Activated B cell treated with CpG ODN at 0.5 μM for 24 hours (primary cell): ENCODE measurements around the gene CRISP3. TPM values are rescaled to one million over a fixed set of nuclear protein-coding genes. Genes with fewer than 3 reads are reported as not detected.
"Not testable (repeated sequence)": the region's sequence is repeated elsewhere in the genome, so short reads cannot be mapped to it uniquely, and the experiment has no call there.

Source experiments
- ATAC-seq: fragments of 200-7000 bp; cut with Tn5 transposase; one replicate; pipeline ENCODE4 v1.10.0; 2021; ENCODE audit warnings: low read depth, mild to moderate bottlenecking, moderate library complexity
- CTCF ChIA-PET: fragments of 350-600 bp; sonication (Branson Sonifier 250); formaldehyde crosslinking; loops from one replicate; lab custom pipeline; 2021; ENCODE audit warnings: antibody characterized with exemption; lab: Charles Lee
- POLR2A ChIA-PET: fragments of 350-600 bp; sonication (Branson Sonifier 250); formaldehyde crosslinking; loops from one replicate; lab custom pipeline; 2021; ENCODE audit warnings: antibody characterized with exemption; lab: Charles Lee
- DNase-seq: peaks from one replicate; pipeline ENCODE4 v3.0.0; 2022
- H3K27ac Mint-ChIP-seq: one replicate; pipeline ENCODE4 v1.8.0; 2020; ENCODE audit warnings: mixed read lengths
- H3K27me3 Mint-ChIP-seq: one replicate; pipeline ENCODE4 v1.8.0; 2021; ENCODE audit warnings: mixed read lengths
- H3K36me3 Mint-ChIP-seq: one replicate; pipeline ENCODE4 v1.8.0; 2021; ENCODE audit warnings: low read depth, mixed read lengths
- H3K4me1 Mint-ChIP-seq: one replicate; pipeline ENCODE4 v1.8.0; 2021; ENCODE audit warnings: mixed read lengths
- H3K4me3 Mint-ChIP-seq: one replicate; pipeline ENCODE4 v1.8.0; 2020; ENCODE audit warnings: mild to moderate bottlenecking, mixed read lengths
- H3K9me3 Mint-ChIP-seq: one replicate; pipeline ENCODE4 v1.8.0; 2020; ENCODE audit warnings: mixed read lengths
- intact Hi-C: fragments of 100-400 bp; cut with micrococcal nuclease; formaldehyde crosslinking; loops from one replicate; pipeline ENCODE4 v1.15.1; 2024
- total RNA-seq: library from RNA; stranded (reverse); gene quantifications from 2 replicates; pipeline ENCODE4 v1.2.3, GENCODE V29; 2022
- TF ChIP-seq, protein P1 (sequence below): fragments of 200-600 bp; IDR thresholded peaks from one replicate; pipeline ENCODE4 v1.8.0; 2022; ENCODE audit warnings: antibody characterized with exemption, mild to moderate bottlenecking

The CRISP3 gene
- total RNA-seq, 1 donor from 2014 or later = not detected

DNA sequence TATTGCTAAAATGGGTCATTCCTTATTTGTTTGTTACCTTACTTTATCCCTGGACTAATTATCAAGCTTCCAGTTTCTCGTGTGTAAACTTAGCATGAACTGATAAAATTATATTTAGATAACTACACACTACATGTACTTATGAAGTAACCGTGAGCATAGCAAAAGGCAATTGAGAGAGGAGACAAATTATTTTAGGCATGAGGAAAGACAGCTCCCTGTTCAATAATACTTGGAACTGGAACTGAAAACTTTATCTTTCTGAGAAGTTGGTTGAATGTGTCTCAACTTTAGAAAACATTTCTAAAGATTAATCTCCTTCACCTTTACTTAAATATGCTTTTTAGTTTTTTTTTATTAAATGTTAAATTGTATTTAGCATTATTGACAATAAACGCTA lies 11.4 kb downstream of the CRISP3 start:
- Mint-ChIP-seq H3K27me3 (no peaks in the 10 kb centered on the region), H3K4me1 (no peaks in the 10 kb centered on the region), H3K9me3 (no peaks in the 10 kb centered on the region), H3K4me3 (no peak overlapping the region), H3K36me3 (no peaks in the 10 kb centered on the region), H3K27ac (no peak overlapping the region)
- ChIA-PET POLR2A (no interaction called here), CTCF (no interaction called here)
- intact Hi-C loops = no loop called here
- DNase-seq = no peak
- TF ChIP-seq, protein P1, sequence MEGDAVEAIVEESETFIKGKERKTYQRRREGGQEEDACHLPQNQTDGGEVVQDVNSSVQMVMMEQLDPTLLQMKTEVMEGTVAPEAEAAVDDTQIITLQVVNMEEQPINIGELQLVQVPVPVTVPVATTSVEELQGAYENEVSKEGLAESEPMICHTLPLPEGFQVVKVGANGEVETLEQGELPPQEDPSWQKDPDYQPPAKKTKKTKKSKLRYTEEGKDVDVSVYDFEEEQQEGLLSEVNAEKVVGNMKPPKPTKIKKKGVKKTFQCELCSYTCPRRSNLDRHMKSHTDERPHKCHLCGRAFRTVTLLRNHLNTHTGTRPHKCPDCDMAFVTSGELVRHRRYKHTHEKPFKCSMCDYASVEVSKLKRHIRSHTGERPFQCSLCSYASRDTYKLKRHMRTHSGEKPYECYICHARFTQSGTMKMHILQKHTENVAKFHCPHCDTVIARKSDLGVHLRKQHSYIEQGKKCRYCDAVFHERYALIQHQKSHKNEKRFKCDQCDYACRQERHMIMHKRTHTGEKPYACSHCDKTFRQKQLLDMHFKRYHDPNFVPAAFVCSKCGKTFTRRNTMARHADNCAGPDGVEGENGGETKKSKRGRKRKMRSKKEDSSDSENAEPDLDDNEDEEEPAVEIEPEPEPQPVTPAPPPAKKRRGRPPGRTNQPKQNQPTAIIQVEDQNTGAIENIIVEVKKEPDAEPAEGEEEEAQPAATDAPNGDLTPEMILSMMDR = no peak
- no peak for ATAC-seq

DNA sequence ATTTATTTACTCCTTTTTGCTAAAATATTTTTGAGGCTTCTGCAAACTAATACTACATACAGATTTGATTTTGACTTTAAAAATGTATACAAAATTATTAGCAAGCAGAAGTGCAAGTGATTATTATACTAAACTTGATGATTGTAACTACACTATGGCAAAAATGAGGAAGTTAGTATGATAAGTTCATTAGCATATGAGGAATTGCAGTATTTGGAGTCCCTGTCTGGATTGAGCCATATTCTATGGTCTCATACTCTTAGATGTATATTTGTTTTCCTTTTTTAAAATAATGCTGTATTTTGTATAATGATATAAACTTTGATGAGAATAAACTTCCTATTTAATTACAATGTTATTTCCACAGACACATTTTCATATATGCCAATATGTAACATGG lies 13.9 kb downstream of the CRISP3 start:
- POLR2A ChIA-PET = no interaction called here
- Mint-ChIP-seq H3K27ac (no peak overlapping the region), H3K4me1 (no peaks in the 10 kb centered on the region), H3K9me3 (no peaks in the 10 kb centered on the region), H3K27me3 (no peaks in the 10 kb centered on the region), H3K4me3 (no peak overlapping the region), H3K36me3 (no peaks in the 10 kb centered on the region)
- ATAC-seq = no peak
- no peak for DNase-seq
- CTCF ChIA-PET = no interaction called here
- TF ChIP-seq, protein P1 = no peak
- intact Hi-C loops = no loop called here

DNA sequence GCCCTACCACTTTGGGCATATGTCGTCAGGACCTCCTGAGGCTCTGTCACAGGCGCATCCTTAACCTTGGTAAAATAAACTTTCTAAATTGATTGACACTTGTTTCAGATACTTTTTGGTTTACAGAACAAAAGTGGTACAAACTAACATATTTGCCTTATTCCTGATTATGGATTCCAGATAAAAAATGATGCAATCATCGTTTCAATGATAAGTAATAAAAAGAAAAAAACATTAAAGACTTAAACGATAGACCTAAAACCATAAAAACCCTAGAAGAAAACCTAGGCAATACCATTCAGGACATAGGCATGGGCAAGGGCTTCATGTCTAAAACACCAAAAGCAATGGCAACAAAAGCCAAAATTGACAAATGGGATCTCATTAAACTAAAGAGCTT lies 20.3 kb downstream of the CRISP3 start:
- CTCF ChIA-PET, ATAC-seq, H3K4me1 Mint-ChIP-seq, DNase-seq, H3K9me3 Mint-ChIP-seq, H3K4me3 Mint-ChIP-seq, intact Hi-C loops, H3K27me3 Mint-ChIP-seq, POLR2A ChIA-PET, H3K27ac Mint-ChIP-seq, H3K36me3 Mint-ChIP-seq: not testable (repeated sequence)

DNA sequence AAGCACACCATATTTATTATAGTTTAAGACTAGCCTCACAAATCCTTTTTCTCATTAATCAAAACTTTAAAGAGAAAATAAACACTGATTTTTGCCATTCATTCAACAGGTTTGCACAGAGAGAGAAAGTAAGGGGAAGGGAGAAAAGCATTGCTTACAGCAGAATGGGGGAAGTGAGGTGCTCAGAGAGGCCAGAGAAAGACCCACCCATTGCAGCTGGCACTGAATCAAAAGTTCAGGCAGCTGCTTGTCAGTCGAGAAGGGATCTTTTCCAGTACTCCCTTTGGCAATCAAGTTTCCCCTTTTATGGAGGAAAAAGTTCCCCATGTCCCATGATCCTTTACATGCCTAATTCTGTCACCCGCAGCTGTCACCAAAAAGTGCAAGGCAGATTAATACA lies 22.9 kb downstream of the CRISP3 start:
- Mint-ChIP-seq H3K4me1 (no peaks in the 10 kb centered on the region), H3K36me3 (no peaks in the 10 kb centered on the region), H3K9me3 (peaks cover 5% of the 10 kb centered on the region), H3K27ac (no peak overlapping the region), H3K27me3 (no peaks in the 10 kb centered on the region), H3K4me3 (no peak overlapping the region)
- POLR2A ChIA-PET = no interaction called here
- intact Hi-C loops = no loop called here
- DNase-seq (no peak), ATAC-seq (no peak)
- CTCF ChIA-PET = no interaction called here
- TF ChIP-seq, protein P1 = no peak

DNA sequence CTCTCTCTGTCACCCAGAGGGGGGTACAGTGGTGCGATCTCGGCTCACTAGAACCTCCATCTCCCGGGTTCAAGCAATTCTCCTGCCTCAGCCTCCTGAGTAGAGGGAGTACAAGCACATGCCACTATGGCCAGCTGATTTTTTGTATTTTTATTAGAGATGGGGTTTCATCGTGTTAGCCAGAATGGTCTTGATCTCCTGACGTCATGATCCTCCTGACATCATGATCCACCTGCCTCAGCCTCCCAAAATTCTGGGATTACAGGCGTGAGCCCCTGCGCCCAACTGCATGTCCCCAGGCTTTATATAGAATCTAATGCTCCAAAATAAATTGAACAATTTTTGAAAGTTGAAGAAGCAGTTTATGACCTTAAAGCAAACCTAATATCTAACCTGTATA lies 23.8 kb downstream of the CRISP3 start:
- ChIA-PET POLR2A (no interaction called here), CTCF (no interaction called here)
- no peaks in the 10 kb centered on the region for H3K27me3 Mint-ChIP-seq
- no peak overlapping the region for H3K27ac Mint-ChIP-seq
- no peaks in the 10 kb centered on the region for H3K36me3 Mint-ChIP-seq
- intact Hi-C loops = no loop called here
- ATAC-seq = no peak
- H3K4me1 Mint-ChIP-seq = no peaks in the 10 kb centered on the region
- DNase-seq = no peak
- H3K9me3 Mint-ChIP-seq = peaks cover 7% of the 10 kb centered on the region
- TF ChIP-seq, protein P1 = no peak
- no peak overlapping the region for H3K4me3 Mint-ChIP-seq

DNA sequence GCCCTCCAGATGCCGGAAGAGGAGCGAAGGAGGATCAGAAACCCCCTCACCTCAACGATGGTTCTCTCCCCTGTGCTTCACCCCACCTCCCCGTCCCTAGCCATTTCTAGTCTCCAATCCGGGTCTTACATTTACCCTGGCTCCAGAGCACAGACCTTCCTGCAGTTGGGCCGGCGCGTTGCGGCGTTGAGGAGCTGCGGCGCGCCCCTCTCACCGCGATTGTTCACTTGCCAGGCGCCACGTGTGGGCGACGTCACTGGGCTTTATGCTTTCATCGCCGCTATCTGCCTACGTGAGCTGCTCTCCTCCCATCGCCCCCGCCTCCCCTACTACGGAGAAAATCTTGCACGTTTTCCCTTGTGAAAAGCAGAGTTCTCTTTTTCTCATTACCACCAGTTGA lies 30.8 kb downstream of the CRISP3 start, which contains the start of gene CRISP2:
Gene CRISP2 (minus strand): TSS at position 198 of the 400 bp plus-strand sequence. CDS start 4,347 bp downstream, outside the sequence.
- TF ChIP-seq, protein P1 = no peak
- ATAC-seq = no peak
- Mint-ChIP-seq H3K4me3 (no peak within 1 kb of the TSS), H3K9me3 (peaks cover 12% of the 10 kb centered on the region), H3K27me3 (no peaks in the 10 kb centered on the region), H3K27ac (no peak within 1 kb of the TSS), H3K4me1 (no peaks in the 10 kb centered on the region), H3K36me3 (no peaks in the 10 kb centered on the region)
- intact Hi-C loops = no loop called here
- no peak for DNase-seq
- POLR2A ChIA-PET = no interaction called here
- CTCF ChIA-PET = no interaction called here
